ENCODE results near the gene CRKL. TPM values are rescaled to one million over a fixed set of nuclear protein-coding genes. Genes with fewer than 3 reads are reported as not detected.
A peak's percentile ranks its signal among the peaks of the same experiment; 100 is the strongest.
"Not testable (repeated sequence)": the region's sequence is repeated elsewhere in the genome, so short reads cannot be mapped to it uniquely, and the experiment has no call there.

Gene CRKL
- total RNA-seq, 1 donor from 2014 or later = 54.1 TPM

GRCh38 chr22:20933910-20934309 is 16.7 kb downstream of the CRKL start:
- no peak for DNase-seq (ENCODE audit: low spot score)

DNA sequence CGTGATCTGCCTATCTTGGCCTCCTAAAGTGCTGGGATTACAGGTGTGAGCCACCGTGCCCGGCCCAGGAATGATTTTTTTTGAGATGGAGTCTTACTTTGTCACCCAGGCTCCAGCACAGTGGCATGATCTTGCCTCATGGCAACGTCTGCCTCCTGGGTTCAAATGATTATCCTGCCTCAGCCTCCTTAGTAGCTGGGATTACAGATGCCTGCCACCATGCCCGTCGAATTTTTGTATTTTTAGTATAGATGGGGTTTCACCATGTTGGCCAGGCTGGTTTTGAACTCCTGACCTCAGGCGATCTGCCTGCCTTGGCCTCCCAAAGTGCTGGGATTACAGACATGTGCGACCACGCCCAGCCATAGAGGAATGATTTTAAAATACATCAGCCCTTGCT is 17.8 kb downstream of the CRKL start:
- not testable (repeated sequence) for DNase-seq (ENCODE audit: low spot score)

GRCh38 chr22:20935780-20936539 is 18.8 kb downstream of the CRKL start:
- not testable (repeated sequence) for DNase-seq (ENCODE audit: low spot score)

DNA sequence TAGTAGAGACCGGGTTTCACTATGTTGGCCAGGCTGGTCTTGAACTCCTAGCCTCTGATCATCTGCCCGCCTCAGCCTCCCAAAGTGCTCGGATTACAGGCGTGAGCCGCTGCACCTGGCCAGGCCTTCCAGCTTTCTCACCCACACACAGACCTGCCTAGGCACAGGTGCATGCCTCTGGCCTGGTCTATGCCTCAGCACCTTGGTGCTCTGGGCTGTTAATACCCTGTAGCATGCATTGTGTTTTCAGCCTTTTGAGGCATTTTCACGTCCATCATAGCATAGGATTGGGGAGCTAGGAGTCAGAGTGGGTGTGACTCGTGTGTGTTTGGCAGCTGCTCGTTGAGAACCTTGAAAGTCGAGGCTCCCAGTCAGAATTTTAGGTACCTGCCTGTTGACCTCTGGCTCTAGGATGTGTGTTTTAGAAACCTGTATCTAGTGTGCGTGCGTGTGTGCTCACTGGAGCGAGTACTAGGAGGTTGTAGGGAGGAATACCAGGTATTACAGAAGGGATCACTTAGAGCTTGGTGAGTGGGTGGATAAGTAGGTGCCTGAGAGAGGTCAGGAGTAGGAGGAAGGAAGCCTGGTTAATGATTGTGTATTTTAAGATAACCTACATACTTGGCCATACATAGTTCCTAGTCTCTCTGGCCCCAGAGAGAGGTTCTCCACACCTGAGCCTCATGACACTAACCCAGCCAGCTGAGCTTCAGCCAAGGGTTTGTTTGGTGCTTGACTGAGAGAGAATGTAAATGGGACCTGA is 20.0 kb downstream of the CRKL start:
- peak; percentile 57 for DNase-seq (ENCODE audit: low spot score)

- no peak for DNase-seq (ENCODE audit: low spot score)
Measured at GRCh38 chr22:20937794-20938671, 20.8 kb downstream of the CRKL start.

DNA sequence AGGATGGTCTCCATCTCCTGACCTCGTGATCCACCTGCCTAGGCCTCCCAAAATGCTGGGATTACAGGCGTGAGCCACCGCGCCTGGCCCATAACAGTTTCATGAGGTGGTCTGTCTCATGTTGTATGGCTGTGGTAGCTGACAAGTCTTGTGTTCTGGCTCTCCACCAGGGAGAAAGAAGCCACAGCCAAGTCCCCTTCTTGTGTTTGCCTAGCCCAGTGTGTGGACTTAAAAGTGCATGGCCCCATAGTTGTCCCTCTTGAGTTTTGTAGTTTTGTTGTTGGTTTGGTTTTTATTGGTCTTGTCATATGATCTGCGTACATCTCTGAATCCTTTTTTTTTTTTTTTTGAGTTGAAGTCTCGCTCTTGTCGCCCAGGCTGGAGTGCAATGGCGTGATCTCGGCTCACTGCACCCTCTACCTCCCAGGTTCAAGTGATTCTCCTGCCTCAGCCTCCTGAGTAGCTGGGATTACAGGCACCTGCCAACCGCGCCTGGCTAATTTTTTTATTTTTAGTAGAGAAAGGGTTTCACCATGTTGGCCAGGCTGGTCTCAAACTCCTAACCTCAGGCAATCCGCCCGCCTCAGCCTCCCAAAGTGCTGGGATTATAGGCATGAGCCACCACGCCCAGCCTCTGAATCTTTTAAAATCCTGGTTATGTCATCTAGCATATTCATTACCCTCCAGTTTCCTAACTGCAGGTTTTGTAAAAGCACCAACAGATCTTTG is 22.4 kb downstream of the CRKL start:
- DNase-seq (ENCODE audit: low spot score) = not testable (repeated sequence)

DNA sequence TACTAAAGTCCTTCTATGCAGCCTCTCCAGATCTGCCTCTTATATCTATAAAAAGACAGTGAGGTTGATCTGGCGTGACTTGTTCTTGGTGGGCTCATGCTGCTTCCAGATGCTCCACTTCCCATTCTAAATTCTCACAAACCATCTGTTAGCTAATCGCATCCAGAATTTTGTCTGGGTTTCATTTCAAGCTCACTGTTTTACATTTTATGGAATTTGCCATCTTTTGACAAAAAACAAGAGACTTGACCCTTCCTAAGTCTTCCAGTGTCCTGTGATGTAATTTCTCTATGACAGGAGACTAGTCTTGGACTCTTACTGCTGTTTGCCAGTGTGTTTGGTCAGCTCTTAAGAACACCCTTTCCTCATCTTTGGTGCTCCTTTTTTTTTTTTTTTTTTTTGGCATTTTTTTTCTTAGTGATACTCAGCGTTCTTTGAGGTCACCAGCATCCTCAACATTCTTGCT is 23.0 kb downstream of the CRKL start:
- no peak for DNase-seq (ENCODE audit: low spot score)

- DNase-seq (ENCODE audit: low spot score) = no peak
Measured at GRCh38 chr22:20940904-20941385, 23.7 kb downstream of the CRKL start.

DNA sequence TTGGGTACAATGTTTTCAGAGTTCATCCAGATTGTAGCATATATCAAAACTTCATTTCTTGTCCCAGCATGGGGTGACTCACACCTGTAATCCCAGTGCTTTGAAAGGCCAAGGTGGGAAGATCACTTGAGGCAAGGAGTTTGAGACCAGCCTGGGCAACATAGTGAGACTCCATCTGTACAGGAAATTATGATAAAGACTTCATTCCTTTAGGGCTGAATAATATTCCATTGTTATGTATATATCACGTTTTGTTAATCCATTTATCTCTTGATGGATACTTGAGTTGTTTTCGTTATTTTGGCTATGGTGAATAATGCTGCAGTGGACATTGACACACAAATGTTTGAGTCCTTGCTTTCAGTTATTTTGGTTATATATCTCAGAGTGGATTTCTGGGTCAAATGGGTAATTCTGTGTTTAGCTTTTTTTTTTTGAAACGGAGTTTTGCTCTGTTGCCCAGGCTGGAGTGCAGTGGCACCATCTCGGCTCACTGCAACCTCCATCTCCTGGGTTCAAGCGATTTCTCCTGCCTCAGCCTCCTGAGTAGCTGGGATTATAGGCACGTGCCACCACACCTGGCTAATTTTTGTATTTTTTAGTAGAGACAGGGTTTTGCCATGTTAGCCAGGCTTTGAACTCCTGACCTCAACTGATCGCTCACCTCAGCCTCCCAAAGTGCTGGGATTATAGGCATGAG is 25.1 kb downstream of the CRKL start:
- not testable (repeated sequence) for DNase-seq (ENCODE audit: low spot score)

DNA sequence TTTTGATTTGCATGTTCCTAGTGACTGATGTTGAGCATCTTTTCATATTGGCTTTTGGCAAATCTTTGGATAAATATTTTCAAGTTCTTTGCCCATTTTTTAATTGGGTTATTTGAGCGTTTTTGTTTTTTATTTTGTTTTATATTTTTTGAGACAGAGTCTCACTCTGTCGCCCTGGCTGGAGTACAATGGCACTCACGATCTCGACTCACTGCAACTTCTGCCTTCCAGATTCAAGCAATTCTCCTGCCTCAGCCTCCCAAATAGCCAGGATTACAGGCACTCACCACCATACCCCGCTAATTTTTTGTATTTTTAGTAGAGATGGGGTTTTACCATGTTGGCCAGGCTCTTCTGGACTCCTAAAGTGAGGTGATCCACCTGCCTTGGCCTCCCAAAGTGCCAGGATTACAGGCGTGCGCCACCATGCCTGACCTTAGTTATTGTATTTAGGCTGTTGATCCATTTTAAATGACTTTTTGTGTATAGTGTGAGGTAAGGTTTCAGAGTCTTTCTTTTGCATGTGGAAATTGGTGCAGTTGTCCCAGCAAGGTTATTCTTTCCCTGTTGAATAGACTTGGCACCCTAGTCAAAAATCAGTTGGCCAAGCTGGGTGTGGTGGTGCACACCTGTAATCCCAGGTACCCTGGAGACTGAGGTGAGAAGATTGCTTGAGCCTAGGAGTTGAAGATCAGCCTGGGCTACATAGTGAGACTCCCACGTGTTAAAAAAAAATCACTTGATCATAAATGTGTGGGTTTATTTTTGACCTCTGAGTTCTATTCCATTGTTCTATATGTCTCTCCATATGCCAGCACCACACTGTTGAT is 26.1 kb downstream of the CRKL start:
- no peak for DNase-seq (ENCODE audit: low spot score)

GRCh38 chr22:20944042-20944441 is 26.8 kb downstream of the CRKL start:
- DNase-seq (ENCODE audit: low spot score) = no peak

GRCh38 chr22:20945578-20945934 is 28.3 kb downstream of the CRKL start:
- no peak for DNase-seq (ENCODE audit: low spot score)

- DNase-seq (ENCODE audit: low spot score) = no peak
Measured at GRCh38 chr22:20946080-20946986, 29.1 kb downstream of the CRKL start.

GRCh38 chr22:20946991-20947390 is 29.8 kb downstream of the CRKL start:
- DNase-seq (ENCODE audit: low spot score) = no peak

DNA sequence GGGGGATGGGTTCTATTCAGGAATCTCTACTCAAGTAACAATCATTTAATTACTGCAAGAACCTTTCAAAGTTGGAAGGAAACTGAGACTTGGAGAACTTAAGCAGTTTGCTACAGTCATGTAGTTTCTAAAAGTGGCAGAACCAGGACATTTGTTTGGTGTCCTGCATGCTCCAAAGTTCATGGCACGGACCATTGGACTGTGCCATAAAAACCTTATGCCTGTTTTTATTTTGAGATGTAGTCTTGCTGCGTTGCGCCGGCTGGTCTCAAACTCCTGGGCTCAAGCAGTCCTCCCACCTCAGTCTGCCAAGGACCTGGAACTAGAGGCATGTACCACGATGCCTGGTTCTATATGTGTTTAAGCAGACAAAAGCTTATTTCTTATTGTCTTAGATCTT is 31.2 kb downstream of the CRKL start:
- DNase-seq (ENCODE audit: low spot score) = no peak

- DNase-seq (ENCODE audit: low spot score) = no peak
Measured at GRCh38 chr22:20948989-20949388, 31.8 kb downstream of the CRKL start.

DNA sequence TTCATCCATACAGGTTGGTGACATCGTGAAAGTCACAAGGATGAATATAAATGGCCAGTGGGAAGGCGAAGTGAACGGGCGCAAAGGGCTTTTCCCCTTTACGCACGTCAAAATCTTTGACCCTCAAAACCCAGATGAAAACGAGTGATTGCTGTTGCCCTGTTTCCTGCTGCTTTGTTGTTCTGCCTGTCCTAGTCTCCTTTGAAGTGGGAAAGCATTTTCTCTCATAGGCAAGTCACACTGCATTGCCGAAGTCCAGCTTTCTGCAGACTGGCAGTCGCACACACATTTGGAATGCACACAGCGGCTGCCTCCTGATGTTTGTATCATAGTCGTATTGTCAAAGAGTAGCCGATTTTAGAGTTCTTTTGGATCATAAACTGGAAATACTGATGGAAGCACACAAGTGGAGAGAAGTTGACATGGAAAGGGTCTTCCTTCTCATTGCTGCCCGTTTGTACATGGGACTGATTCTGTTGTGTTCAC is 32.5 kb downstream of the CRKL start:
- DNase-seq (ENCODE audit: low spot score) = no peak

GRCh38 chr22:20951151-20951931 is 34.1 kb downstream of the CRKL start:
- no peak for DNase-seq (ENCODE audit: low spot score)
